Stimulated activated CD8-positive, alpha-beta memory T cell treated with anti-CD3 and anti-CD28 coated beads, Interleukin-12 subunit alpha, Interleukin-12 subunit beta, amount 100 ng/mL, for 4 hours (primary cell): ENCODE data around the gene FBXO31.
"Not testable (repeated sequence)": the region's sequence is repeated elsewhere in the genome, so short reads cannot be mapped to it uniquely, and the experiment has no call there.

Experiments used
- DNase-seq: peaks from one replicate; pipeline ENCODE4 v3.0.0-alpha.2; 2020; ENCODE audit warnings: low read depth

FBXO31 gene

DNA sequence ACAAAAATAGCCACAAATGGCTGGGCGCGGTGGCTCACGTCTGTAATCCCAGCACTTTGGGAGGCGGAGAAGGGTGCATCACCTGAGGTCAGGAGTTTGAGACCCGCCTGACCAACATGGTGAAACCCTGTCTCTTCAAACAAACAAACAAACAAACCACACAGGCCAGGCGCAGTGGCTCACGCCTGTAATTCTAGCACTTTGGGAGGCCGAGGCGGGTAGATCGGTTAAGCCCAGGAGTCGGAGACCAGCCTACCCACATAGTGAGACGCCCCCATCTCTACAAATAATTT lies 1.2 kb upstream of the FBXO31 start:
- DNase-seq = not testable (repeated sequence)

GRCh38 chr16:87384162-87384874 lies 742 bp upstream of the FBXO31 start:
- no peak for DNase-seq

- no peak for DNase-seq
Observed at GRCh38 chr16:87382023-87382785, 1.4 kb downstream of the FBXO31 start.

- no peak for DNase-seq
Observed at GRCh38 chr16:87380881-87381280, 2.7 kb downstream of the FBXO31 start.

DNA sequence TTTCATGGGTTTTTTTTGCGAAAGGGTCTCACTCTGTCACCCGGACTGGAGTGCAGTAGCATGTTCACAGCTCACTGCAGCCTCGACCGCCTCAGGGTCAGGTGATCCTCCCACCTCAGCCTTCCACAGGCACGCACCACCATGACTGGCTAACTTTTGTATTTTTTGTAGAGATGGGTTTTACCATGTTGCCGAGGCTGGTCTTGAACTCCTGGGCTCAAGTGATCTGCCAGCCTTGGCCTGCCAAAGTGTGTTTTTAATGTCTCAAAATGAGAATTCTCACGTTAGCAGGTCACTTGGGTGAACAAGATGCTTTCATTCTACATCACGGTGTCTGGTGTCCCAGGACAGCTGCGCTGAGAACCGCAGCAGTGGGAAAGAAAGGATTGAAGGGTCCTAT lies 3.2 kb downstream of the FBXO31 start:
- DNase-seq = no peak

DNA sequence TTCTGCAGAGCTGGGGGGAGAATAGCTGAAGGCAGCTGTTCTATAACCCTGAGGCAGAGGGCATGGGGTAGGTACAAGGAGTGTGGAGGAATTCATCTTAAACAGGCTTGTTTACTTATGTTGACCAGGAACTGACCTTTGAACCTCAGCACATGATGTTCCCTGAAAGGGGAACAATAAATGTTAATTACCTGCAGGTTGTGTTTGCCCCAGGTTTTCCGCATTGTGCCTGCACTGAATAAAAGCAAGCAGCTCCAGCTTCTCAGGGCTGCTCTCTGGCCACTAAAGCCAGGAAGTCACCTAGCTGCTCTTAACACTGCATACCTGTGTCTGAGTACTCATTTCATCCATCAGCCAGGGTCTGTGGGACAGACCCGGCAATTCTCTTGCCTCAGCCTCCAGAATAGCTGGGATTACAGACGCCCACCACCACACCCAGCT lies 4.2 kb downstream of the FBXO31 start:
- DNase-seq = not testable (repeated sequence)

DNA sequence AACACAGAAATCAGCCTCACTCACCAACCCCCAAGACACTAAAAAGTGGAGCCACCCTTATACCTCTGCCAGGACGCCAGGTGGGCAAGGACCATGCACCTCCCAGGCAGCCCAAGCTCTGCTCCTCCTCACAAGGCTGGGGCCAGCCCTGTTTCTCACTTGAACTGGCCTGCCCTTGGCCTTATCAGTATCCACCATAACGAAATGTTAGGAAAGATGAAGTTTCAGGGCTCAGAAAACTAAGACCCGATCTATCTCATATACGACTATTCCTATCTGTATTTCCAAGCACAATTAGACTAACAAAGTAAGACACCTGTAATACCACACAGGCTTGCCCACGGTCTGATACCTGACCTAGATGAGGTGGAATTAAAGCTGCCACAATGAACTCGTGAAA lies 6.9 kb downstream of the FBXO31 start:
- no peak for DNase-seq

DNA sequence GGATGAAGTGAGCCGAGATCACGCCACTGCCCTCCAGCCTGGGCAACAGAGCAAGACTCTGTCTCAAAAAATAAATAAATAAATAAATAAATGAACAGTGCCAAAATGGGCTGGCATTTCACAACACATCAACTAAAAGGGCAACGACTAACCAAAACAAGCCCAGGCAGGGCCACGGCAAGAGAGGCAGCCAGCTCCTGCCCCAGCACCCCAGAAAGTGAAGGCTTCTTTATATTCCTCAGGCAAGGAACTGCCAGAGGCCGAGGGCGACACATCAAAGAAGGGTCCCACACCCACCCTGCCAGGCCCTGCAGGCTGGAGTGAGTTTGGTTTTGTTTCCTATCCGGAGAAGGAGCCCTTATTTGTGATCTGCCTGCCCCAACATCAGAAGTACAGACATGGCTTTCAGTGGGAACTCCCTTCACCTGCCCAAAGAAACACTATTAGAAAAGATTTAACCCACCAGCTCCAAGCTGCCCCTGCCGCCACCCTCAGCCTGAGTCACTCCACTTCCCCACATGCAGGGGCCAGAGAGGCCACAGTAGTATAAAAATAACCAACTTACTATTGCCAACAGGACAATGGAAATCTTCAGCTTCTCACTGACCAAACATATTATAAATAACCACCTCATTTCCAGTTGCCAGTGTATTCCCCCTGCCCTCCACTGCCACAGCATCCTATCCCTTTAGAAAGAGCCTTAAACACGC lies 8.0 kb downstream of the FBXO31 start:
- DNase-seq = no peak

DNA sequence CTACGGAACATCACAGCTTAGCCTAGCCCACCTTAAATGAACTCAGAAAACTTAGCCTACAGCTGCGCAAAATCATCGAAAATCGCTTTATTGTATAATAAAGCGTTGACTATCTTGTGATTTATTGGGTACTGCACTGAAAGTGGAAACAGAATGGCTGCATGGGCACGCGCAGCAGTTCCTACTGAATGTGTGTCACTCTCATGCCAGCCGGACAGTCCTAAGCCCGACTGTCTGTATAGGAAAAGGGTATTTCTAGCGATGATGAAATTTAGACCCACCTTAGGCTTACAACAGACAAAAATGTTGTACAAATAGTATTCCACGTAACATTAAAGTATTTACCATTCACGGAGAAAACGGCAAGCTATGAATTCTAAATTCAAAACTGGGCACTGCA lies 9.3 kb downstream of the FBXO31 start:
- no peak for DNase-seq

DNA sequence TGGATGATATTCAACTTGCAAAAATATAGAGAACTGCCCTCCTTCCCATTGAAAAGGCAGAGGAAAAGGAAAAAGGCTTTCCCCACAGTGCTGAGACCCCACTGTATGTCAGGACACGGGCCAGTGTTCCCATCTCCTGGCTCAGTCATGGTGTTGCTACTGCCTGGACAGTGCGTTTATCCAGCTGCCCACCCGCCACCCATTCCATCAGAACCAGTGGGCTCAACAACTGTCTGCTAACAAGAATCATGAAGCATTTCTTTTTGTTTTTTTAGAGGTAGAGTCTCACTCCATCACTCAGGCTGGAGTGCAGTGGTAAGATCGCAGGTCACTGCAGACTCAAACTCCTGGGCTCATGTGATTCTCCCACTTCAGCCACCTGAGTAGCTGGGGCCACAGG lies 11.3 kb downstream of the FBXO31 start:
- DNase-seq = no peak

- no peak for DNase-seq
Observed at GRCh38 chr16:87371261-87371866, 12.2 kb downstream of the FBXO31 start.

DNA sequence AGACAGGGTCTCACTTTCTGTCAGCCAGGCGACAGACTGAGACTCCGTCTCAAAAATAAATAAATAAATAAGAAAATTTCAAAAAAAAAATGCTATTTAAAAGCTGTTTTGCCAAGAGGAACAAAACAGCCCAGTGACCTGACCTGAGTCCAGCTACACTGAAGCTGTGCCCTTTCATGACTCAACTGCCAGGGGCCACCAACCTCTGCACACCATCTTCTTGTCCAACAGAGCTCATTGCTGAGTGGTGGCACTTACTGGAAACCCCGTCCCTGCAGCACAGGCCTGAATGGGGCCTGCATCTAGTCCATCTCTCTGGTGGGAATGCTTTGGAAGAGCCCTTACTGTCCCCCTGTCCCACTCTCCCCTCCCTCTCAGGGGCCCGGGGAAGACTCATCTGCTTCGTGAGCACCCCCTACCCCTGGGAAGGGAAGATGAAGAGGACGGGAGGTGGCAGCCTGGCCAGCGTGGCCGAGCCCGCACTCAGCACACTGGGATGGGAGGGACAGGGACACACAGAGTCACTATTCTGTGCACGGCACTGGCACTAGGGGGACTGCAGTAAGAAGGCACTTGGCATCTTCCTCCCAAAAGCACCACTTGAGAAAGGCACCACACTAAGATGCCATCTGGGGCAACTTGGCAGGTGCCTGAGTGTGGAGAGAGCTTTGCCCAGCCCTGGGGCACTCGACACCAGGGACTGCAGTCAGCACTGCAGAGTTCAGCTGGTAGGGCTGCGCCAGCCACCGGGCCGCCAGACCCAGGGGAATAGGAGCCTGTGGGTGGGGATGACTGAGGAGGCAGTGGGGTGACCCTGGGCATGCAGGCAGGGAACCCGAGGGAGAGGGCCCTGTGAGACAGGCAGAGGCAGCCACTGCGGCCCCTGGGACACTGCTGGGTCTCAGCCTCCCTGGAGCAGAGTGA lies 13.5 kb downstream of the FBXO31 start:
- no peak for DNase-seq

GRCh38 chr16:87369117-87369765 lies 14.3 kb downstream of the FBXO31 start:
- no peak for DNase-seq

DNA sequence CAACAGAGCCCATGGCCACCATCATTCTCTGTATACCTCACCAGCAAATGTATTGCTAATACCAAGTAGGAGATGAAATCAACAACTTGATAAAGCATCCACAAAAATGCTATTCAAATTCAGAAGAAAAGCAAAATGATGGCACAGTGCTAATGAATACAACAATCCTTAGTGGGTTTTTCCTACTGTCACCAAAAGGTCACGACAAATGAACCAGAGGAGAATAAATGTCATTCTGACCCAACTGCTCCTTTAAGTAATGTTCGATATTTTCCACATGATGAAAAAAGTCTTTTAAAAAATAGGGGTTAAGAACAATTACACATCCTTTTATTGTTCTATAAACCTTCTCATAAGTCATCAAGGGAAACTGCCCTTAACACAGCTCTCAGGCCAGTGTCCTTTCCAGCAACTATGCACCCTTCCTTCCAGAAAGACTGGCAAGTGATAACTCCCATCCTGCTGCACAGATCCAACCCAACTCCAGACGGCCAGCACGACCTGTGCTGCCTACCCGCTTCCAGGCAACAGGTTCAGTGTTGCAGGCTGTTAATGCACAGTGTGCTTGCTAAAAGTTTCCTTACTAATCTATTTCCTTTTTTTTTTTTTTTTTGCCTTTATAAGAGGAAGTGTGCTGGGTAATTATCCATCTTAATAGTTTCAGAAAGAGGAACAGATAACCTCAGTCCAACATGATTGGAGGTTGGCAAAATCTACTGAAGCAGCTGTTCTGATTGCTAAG lies 15.4 kb downstream of the FBXO31 start:
- no peak for DNase-seq

DNA sequence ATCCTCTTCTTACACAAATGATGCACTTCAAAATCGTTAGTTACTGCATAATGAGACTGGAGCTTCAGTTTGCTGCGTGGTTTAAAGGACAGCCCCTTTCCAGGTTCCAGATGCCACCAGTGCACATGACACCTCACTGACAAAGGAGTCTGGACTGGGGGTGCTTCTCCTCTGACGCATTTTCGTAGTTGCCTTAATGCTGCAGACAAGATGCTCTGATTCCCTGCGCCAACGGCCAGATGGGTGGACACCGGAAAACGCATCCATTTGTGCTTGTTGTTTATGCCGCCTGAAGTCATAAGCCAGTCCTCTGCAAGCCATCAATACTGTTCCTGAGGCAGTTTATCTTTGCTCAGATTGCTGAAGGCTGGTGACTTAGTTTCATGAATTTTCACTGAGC lies 16.0 kb downstream of the FBXO31 start:
- no peak for DNase-seq

- no peak for DNase-seq
Observed at GRCh38 chr16:87366930-87367329, 16.6 kb downstream of the FBXO31 start.

DNA sequence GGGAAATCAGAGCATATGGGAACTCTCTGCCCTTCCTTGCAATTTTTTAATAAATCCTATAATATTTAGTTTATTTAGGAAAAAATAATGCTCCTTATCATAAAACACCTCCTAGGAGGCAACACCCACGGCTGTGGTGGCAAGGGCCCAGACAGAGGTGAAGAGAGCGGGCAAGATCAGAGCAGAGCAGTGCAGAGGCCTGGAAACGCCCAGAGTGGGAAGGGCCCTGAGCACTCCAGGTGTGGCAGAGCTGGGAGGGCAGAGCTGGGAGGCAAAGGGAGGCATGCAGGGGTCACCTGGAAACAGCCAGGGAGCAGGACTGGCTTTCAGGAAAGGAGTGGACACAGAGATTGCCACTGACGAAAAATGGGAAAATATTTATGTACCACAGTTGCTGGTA lies 17.3 kb downstream of the FBXO31 start:
- no peak for DNase-seq

GRCh38 chr16:87365021-87365713 lies 18.4 kb downstream of the FBXO31 start:
- no peak for DNase-seq

- DNase-seq = no peak
Observed at GRCh38 chr16:87363771-87364455, 19.7 kb downstream of the FBXO31 start.
